ENCODE data around the gene AGBL3. TPM values are rescaled to one million over a fixed set of nuclear protein-coding genes. Genes with fewer than 3 reads are reported as not detected.
A peak's percentile ranks its signal among the peaks of the same experiment; 100 is the strongest.

The AGBL3 gene
- total and polyA plus RNA-seq, 2 of the 8 experiments (the other 6 are each of a cell fraction or from before 2014, with no cell fraction given), result 1.1 to 1.9 TPM

DNA sequence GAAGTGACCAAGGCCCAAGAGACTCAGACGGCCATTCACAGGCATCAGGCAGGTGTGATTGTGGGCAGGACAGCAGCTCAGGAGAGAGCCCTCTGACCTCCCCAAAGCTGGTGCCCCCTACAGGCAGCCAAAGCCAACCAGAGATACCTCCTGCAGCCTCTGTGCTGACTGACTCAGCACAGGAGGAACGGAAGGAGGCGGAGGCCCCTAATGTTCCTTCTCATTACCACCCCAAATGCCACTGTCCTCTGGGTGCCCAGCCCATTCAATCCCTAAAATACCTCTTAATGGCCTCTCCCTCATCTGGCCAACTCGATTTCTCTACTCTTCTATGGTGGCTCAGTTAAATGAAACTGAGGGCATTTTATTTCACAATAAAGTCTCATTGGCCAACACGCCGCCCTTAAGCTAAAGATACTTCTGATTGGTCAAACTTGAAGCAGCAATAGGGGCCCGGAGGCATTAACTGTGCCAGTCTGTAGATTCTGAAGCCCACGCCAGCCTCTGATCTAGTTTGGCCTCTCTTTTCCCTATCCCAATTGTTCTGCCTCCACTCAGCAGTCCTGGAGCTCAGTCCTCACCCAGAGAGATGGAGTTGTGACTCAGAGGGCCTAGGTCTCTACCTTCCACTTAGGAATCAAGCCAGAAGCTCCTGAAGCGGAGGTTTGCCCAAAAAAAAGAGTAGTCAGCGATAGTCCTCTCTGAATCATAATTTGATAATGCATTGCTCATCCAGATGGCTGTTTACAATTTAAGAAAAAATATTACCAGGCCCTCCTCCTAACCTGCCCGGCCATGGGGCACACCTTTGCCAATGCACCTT, 183.0 kb downstream of the AGBL3 start (continued):
- 0 out of 4 replicates have a peak, but pooled peaks of 1 of the 2 experiments have one; percentile 57 for TF ChIP-seq SIN3A (conservative IDR thresholded peaks at IDR 0.05 in 1 of 2, IDR thresholded peaks at IDR 0.05 in 1 of 2; ENCODE audit: low read depth in 1 of 2, low read length in 2 of 2)
- TF ChIP-seq YY1 (IDR thresholded peaks at IDR 0.05; ENCODE audit: low read depth, low read length), result no peak
- TF ChIP-seq SRF (IDR thresholded peaks at IDR 0.05; ENCODE audit: low read depth, low read length), result no peak
- TF ChIP-seq KDM5A (IDR thresholded peaks at IDR 0.05; ENCODE audit: low read length), result no peak
- TF ChIP-seq CBX5 (IDR thresholded peaks at IDR 0.05; ENCODE audit: low read depth, low read length), result no peak
- no peak for TF ChIP-seq SP4 (IDR thresholded peaks at IDR 0.05; ENCODE audit: low read length)
- TF ChIP-seq BCL11A (IDR thresholded peaks at IDR 0.05; ENCODE audit: low read depth in 2 of 2, low read length in 2 of 2), result no peak

All from H1 (cell line).